Stimulated activated CD4-positive, alpha-beta T cell treated with anti-CD3 and anti-CD28 coated beads, TNF-alpha, amount 100 ng/mL, for 4 hours (primary cell): Measurements from ENCODE around the gene ANKRD44.

Source experiments
- DNase-seq, 3 experiments: peaks; one replicate each; pipeline ENCODE4 v3.0.0-alpha.2; 2020; ENCODE audit warnings: low read depth in 3 of 3

Gene ANKRD44

GRCh38 chr2:197208024-197208423 lies 102.6 kb downstream of the ANKRD44 start:
- no peak for DNase-seq

- no peak for DNase-seq
Measured at GRCh38 chr2:197207598-197207997, 103.0 kb downstream of the ANKRD44 start.

- DNase-seq, result no peak
Measured at GRCh38 chr2:197207106-197207505, 103.5 kb downstream of the ANKRD44 start.

DNA sequence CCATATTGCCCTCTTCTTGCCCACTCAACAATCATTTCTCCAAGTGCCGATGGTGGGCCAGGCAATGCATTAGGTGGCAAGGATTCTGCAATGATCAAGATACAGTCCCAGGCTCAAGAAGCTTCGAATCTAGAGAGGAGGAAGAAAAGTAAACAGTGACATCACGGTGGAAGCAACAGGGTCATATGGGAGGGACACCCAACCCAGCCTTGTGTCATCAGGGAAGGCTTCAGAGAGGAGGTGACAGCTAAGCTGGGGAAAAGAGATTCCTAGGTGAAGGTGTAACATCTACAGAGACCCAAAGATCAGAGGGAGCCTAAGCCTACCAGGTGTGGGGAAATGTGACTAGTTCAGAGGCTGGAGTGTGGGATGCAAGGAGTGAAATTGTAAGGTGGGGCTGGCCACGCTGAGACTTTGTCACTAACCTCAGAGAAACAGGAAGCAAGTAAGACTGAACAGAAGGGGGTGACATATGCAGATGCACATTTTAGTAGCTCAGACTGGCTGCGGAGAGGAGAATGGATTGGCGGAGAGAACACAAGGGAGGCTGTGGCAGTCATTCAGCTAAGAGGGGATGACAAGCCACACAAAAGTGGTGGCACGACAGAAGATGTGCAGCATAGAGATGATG lies 104.9 kb downstream of the ANKRD44 start:
- DNase-seq, result peak in 2 of 3 experiments; percentile 25 to 47

- DNase-seq, result no peak
Measured at GRCh38 chr2:197204519-197205250, 105.9 kb downstream of the ANKRD44 start.

- DNase-seq, result no peak
Measured at GRCh38 chr2:197201874-197202273, 108.7 kb downstream of the ANKRD44 start.

DNA sequence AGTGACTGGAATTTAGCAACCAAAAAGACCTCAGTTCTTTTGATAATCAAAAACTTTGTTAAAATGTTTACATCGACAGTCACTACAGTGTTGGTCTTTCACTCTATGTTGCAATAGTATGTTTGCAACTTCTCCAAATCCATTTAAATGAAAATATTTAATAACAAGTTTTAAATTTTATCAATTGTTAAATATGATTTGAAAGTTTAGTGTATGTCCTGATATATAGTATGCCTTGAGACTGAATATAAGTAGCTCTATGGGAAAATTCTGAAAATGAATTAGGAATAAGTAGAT lies 109.9 kb downstream of the ANKRD44 start:
- DNase-seq, result no peak

DNA sequence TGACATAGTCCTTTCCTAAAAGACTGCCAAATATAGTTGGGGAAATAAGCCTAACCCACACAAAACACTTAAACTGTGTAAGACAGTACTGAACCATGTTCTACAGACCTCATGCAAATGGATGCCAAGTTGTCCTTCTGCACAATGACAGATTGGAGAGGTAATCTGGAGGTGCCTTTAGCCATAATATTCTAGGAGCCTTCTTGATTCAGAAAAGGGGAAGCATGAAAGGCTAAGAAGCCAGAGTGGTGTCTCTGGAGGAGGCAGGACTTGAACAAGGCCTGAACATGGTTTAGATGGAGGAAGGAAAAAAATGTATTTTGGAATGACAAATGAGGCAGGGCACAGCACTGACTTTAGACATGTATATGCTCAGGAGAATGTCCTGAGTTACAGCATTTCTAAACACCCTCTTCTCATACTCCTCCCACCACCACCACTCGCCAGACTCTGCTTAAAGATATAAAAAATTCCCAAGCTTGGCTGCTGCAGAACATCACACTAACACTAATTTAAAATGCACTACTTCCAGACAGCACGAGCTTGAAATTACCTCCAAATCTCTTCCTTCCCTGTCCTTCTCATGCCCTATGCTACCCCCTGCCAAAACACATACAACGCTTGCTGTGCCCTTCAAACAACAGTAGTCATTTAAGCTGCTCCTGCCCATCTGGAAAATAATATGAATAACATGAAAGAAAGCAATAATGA lies 110.4 kb downstream of the ANKRD44 start:
- no peak for DNase-seq

GRCh38 chr2:197198890-197199289 lies 111.7 kb downstream of the ANKRD44 start:
- peak; percentile 41 to 76 (median 61) for DNase-seq

DNA sequence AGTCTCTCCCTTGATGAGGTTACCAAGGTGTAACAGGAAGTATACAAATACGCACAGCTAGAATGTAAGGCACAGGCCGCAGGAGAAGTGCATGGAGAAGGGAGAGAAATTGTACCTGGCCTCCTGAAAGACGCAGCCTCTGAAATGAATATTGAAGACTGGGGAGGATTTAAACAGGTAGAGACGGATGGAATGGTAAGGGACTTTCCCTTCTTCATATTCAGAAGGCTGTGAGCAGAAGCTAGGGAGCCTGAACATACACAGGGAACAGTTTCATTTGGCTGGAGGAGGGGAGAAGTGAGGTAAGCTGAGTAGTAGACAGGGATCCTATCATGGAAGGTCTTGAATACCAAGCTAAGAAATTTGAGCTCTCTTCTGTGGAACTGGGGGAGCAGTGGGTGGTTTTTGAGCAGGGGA lies 112.7 kb downstream of the ANKRD44 start:
- DNase-seq, result no peak

DNA sequence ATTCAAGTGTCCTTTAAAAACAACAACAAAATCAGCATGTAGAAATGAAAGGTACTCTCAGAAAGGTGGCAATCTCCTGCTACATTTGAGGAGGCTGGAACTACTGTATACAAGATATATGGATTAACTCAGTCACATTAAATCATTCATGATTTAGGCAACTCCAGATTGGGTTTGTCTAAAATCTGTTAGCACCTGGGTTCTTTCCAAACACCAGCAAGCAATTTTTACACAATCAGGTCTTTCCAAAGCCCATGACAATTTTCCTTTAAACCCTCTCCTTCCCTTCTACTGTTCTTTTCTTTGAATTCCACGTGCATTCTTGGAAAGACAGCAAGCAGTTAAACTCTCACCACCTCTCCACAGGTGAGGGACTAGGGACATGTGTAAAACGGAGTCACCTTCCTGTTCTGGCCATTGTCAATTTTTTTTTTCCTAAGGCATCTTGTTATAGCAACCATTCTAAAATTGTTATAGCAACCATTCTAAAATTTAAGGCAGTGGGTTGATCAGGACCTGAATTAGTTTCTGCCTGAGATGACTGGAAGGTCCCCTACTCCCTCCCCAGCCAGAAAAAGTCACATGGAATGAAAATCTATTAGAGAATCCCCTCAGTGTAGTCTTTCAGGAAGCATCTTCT lies 113.9 kb downstream of the ANKRD44 start:
- DNase-seq, result no peak

DNA sequence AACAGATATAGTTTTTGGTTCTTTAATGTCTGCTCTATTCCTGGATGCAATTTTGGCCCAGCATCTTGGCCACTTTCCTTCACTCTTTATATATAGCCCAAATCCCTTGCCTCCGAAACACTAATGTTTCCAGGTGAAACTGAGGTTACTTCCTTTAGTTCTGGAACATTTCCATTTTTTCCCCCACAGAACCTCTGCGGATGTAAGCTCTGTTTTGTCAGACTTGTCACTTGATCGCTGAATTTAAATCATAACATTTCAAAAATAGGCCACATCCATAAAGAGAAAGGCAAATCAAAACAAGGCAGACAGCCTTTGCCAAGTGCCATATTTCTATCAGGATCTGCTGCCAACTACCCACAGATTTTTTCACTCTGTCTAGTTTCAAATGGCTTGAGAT lies 115.1 kb downstream of the ANKRD44 start:
- no peak for DNase-seq

- DNase-seq, result no peak
Measured at GRCh38 chr2:197191940-197192322, 118.6 kb downstream of the ANKRD44 start.

GRCh38 chr2:197191177-197191939 lies 119.2 kb downstream of the ANKRD44 start:
- DNase-seq, result no peak

- DNase-seq, result no peak
Measured at GRCh38 chr2:197190100-197190432, 120.5 kb downstream of the ANKRD44 start.

DNA sequence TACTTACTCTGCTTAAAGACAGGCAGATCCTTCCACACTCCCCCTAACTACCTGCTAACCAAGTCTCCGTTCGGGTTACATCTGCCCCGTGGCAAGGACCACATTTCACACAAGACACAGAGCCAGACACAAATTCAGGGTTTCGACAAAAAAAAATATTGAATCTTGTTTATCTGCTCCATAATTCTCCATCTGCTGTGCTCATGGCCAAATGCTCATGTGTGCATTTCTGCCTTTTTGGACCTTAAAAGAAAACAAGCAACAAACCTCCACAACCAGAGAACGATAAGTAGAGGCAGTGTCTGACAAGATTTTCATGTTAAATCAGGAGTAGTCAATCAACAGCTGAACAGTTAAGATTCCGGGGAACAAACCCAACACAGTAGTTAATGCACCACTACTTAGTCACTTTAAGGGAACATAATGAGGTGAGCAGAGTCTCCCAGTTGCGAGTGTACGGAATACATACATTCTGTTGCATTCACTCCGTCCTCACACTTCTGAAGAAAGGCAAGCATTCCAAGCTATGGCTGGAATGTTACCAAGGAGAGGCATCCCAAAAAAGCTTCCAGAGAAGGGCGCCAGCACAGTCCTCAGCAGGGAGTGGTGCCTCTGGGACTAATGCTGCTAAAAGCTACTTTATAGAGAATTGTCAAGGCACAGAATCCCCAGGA lies 121.0 kb downstream of the ANKRD44 start:
- DNase-seq, result no peak

- DNase-seq, result no peak
Measured at GRCh38 chr2:197185676-197186075, 124.9 kb downstream of the ANKRD44 start.

DNA sequence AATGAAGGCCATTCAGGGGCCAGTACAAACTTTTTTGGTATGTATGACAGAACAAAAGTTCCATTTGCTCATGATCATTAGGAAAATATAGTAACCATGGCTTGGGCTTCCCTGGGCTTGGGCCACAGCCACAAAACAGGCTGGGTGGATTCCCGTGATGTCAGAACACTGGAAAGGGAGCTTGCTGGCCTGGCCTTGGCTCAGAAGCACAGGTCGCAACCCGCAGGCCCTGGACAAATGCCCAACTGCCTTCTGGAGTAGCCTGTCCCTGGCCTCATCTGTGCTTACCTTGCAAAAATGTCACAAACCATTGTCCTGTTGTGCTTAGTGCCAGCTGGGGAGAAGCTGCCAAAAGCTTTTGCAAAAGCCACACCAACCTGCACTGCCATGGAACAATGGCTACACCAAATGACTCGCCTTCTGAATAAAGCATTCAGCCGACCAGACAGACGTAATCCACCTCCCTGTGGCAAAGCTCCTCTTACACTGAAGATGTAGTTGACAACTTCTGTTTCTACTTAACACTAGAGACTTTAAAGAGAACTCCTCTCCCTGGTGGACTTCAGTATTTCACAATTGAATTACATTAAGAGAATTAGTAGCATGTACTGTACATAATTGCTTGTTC lies 125.5 kb downstream of the ANKRD44 start:
- no peak for DNase-seq

- DNase-seq, result no peak
Measured at GRCh38 chr2:197183355-197183754, 127.2 kb downstream of the ANKRD44 start.

DNA sequence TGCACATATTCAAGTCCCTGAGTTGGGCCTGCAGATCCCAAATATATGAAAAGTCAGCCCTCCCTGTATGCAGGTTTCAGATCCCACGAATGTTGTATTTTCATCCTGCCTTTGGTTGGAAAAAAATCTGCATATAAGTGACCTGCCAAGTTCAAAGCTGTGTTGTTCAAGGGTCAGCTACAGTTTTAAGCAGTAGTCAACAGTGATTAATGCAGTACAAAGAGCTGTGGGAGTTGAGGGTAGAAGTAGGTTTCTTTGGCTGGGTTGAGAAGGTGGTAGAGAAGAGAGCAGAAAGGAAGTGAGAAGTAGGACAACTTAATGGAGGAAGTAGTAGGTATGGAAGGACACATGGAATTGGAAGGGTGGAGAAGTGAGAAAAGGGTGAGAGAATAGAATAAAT lies 127.9 kb downstream of the ANKRD44 start:
- DNase-seq, result no peak

DNA sequence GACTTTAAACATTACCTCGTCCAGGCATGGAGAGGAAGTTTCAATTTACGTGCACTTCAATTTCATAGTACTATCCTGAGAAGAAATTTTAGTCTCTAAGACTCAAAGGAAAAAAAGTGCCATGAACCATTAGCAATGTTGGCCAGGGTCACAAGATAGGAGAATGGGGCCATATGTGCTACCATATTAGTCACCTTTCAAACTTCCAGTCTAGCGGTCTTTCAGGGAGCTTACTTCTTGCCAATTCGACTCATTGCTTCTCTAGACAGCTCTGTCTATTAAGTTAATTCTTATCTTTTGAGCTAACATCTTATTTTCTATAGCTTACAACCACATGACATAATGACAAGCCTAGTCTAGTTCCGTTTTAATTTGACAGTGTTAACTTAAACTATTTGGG lies 129.1 kb downstream of the ANKRD44 start:
- DNase-seq, result no peak
